A549 (cell line): ENCODE measurements around the gene CNOT3. TPM values are rescaled to one million over a fixed set of nuclear protein-coding genes. Genes with fewer than 3 reads are reported as not detected.

Experiments
- ATAC-seq, 2 experiments: fragments of 200-7000 bp in 1 of 2; fragments of >200 bp in 1 of 2; cut with Nextera tagmentation in 1 of 2; cut with Tn5 transposase in 1 of 2; 3 replicates each; pipeline versions ENCODE4 v1.8.0 to v1.9.1; 2018 to 2020; ENCODE audit warnings: mild to moderate bottlenecking in 1 of 2, moderate library complexity in 1 of 2
- CTCF ChIA-PET: fragments of 300-600 bp; sonication (Branson Sonifier 250); formaldehyde crosslinking; extraction: SDS; loops from one replicate; lab custom pipeline; 2021; ENCODE audit warnings: antibody characterized with exemption, inconsistent platforms; lab: Yijun Ruan, JAX
- POLR2A ChIA-PET: fragments of 350-600 bp; formaldehyde crosslinking; extraction: SDS; loops from one replicate; lab custom pipeline; 2021; ENCODE audit warnings: antibody characterized with exemption, inconsistent platforms; lab: Yijun Ruan, JAX
- DNase-seq, 2 experiments: peaks; one replicate each; pipeline versions ENCODE4 v3.0.0 to v3.0.0-alpha.2; 2011 to 2016; ENCODE audit warnings: low read depth in 1 of 2, low spot score in 1 of 2
- FAIRE-seq: peaks from 2 replicates; lab custom pipeline; 2011; peaks lifted over from hg19 to GRCh38; lab: Jason Lieb, UNC
- H3K27ac ChIP-seq, 2 experiments: fragments of >200 bp; sonication (Bioruptor Twin); formaldehyde crosslinking; 3 replicates each; pipeline ENCODE4 v1.5.1; 2016 to 2017
- H3K4me1 ChIP-seq: fragments of >200 bp; sonication (Bioruptor Twin); formaldehyde crosslinking; 3 replicates; pipeline ENCODE4 v1.6.1; 2016
- H3K4me2 ChIP-seq: fragments of >200 bp; sonication (Bioruptor Twin); formaldehyde crosslinking; 3 replicates; pipeline ENCODE4 v1.6.1; 2016
- H3K4me3 ChIP-seq: fragments of >200 bp; sonication (Bioruptor Twin); formaldehyde crosslinking; 3 replicates; pipeline ENCODE4 v1.5.1; 2016
- H3K9me3 ChIP-seq: fragments of >200 bp; sonication (Bioruptor Twin); formaldehyde crosslinking; 3 replicates; pipeline ENCODE4 v1.6.1; 2016
- ATOH8 ChIP-seq: fragments of 250-450 bp; sonication (Bioruptor Pico); IDR thresholded peaks from 2 replicates; pipeline ENCODE4 v1.5.0; 2020; ENCODE audit warnings: low read depth, mild to moderate bottlenecking, moderate library complexity
- BCL3 ChIP-seq: fragments of >200 bp; sonication (Bioruptor Twin); formaldehyde crosslinking; IDR thresholded peaks from 3 replicates; pipeline ENCODE4 v1.6.1; 2016
- CTCF ChIP-seq: fragments of >200 bp; sonication (Bioruptor Twin); formaldehyde crosslinking; IDR thresholded peaks from 3 replicates; pipeline ENCODE4 v1.5.1; 2016
- EP300 ChIP-seq, 2 experiments: fragments of >200 bp; sonication (Bioruptor Twin); formaldehyde crosslinking; IDR thresholded peaks; 2 replicates in 1 of 2; 3 replicates in 1 of 2; pipeline ENCODE4 v1.6.1; 2016 to 2017
- FOSB ChIP-seq: fragments of 250-450 bp; sonication (Bioruptor Pico); IDR thresholded peaks from 2 replicates; pipeline ENCODE4 v1.5.0; 2020; ENCODE audit warnings: mild to moderate bottlenecking, moderate library complexity
- HOXB13 ChIP-seq: fragments of 250-450 bp; sonication (Bioruptor Pico); IDR thresholded peaks from 2 replicates; pipeline ENCODE4 v1.5.0; 2020; ENCODE audit warnings: low read depth, mild to moderate bottlenecking, moderate library complexity
- HOXB5 ChIP-seq: fragments of 250-450 bp; sonication (Bioruptor Pico); IDR thresholded peaks from 2 replicates; pipeline ENCODE4 v1.5.0; 2020; ENCODE audit warnings: mild to moderate bottlenecking, moderate library complexity
- JUN ChIP-seq, 2 experiments: fragments of >200 bp; sonication (Bioruptor Twin); formaldehyde crosslinking; IDR thresholded peaks; 2 replicates in 1 of 2; 3 replicates in 1 of 2; pipeline ENCODE4 v1.6.1; 2016 to 2017
- MAX ChIP-seq: IDR thresholded peaks from 2 replicates; pipeline ENCODE4 v1.6.1; 2012
- MAZ ChIP-seq: fragments of 150-350 bp; IDR thresholded peaks from 2 replicates; pipeline ENCODE4 v1.6.1; 2014; ENCODE audit warnings: antibody characterized with exemption, low read depth, low read length, borderline replicate concordance
- NPAS2 ChIP-seq: fragments of 250-450 bp; sonication (Bioruptor Pico); IDR thresholded peaks from 2 replicates; pipeline ENCODE4 v1.8.0; 2022; ENCODE audit warnings: mild to moderate bottlenecking, moderate library complexity, borderline replicate concordance
- PBX3 ChIP-seq: IDR thresholded peaks from 2 replicates; pipeline ENCODE4 v1.6.1; 2012
- POLR2A ChIP-seq: IDR thresholded peaks from 2 replicates; pipeline ENCODE4 v1.6.1; 2012; ENCODE audit warnings: mild to moderate bottlenecking, low read length
- RARB ChIP-seq: fragments of 250-450 bp; sonication (Bioruptor Pico); IDR thresholded peaks from 2 replicates; pipeline ENCODE4 v1.8.0; 2021; ENCODE audit warnings: mild to moderate bottlenecking, moderate library complexity
- TFCP2L1 ChIP-seq: fragments of 250-450 bp; sonication (Bioruptor Pico); IDR thresholded peaks from 2 replicates; pipeline ENCODE4 v1.5.0; 2021; ENCODE audit warnings: mild to moderate bottlenecking
- ZSCAN20 ChIP-seq: fragments of 250-450 bp; sonication (Bioruptor Pico); IDR thresholded peaks from 2 replicates; pipeline ENCODE4 v1.8.0; 2022; ENCODE audit warnings: mild to moderate bottlenecking, moderate library complexity
- WGBS: methylation state at CpG from one replicate; pipeline ENCODE4 v1.1.6; 2017; ENCODE audit errors: missing lambda C conversion rate; 5-methylcytosine and 5-hydroxymethylcytosine counted together
- polyA plus RNA-seq, 4 experiments: library from polyadenylated mRNA; depleted of rRNA in 3 of 4; stranded (reverse); fragments of >200 nt; fragmentation: RNase III in 1 of 4; extraction: RNeasy Plus Mini Kit Qiagen cat#74134 plus additional on column Dnase treatment in 1 of 4; gene quantifications; 2 replicates in 3 of 4; 3 replicates in 1 of 4; pipeline ENCODE4 v1.2.3, GENCODE V29; 2011 to 2017
- TF ChIP-seq, protein P1 (sequence below): fragments of 200-600 bp; sonication (generic); IDR thresholded peaks from 2 replicates; pipeline ENCODE4 v1.6.1; 2016; ENCODE audit warnings: antibody characterized with exemption, mild to moderate bottlenecking, moderate library complexity
- TF ChIP-seq, protein P2 (sequence below): fragments of 450-650 bp; IDR thresholded peaks from 2 replicates; pipeline ENCODE4 v1.6.1; 2014; ENCODE audit warnings: antibody characterized with exemption

Gene CNOT3
- polyA plus RNA-seq, 2 of the 4 experiments (the other 2 are of a cell fraction), result 24.9 to 59.2 TPM

GRCh38 chr19:54196536-54196935, 59.0 kb downstream of the CNOT3 start:
- Histone ChIP-seq H3K4me1 (peaks cover 13% of the 10 kb centered on the region), H3K4me2 (no peak overlapping the region), H3K9me3 (no peaks in the 10 kb centered on the region), H3K27ac (no peak overlapping the region), H3K4me3 (no peak overlapping the region)
- WGBS, result 91% methylated on average over 7 of the region's 7 CpGs
- DNase-seq (no peak), FAIRE-seq (no peak), ATAC-seq (no peak)
- no peak for TF ChIP-seq HOXB13 (CRISPR knock-in tag)
- TF ChIP-seq MAX, result no peak
- TF ChIP-seq, protein P1, sequence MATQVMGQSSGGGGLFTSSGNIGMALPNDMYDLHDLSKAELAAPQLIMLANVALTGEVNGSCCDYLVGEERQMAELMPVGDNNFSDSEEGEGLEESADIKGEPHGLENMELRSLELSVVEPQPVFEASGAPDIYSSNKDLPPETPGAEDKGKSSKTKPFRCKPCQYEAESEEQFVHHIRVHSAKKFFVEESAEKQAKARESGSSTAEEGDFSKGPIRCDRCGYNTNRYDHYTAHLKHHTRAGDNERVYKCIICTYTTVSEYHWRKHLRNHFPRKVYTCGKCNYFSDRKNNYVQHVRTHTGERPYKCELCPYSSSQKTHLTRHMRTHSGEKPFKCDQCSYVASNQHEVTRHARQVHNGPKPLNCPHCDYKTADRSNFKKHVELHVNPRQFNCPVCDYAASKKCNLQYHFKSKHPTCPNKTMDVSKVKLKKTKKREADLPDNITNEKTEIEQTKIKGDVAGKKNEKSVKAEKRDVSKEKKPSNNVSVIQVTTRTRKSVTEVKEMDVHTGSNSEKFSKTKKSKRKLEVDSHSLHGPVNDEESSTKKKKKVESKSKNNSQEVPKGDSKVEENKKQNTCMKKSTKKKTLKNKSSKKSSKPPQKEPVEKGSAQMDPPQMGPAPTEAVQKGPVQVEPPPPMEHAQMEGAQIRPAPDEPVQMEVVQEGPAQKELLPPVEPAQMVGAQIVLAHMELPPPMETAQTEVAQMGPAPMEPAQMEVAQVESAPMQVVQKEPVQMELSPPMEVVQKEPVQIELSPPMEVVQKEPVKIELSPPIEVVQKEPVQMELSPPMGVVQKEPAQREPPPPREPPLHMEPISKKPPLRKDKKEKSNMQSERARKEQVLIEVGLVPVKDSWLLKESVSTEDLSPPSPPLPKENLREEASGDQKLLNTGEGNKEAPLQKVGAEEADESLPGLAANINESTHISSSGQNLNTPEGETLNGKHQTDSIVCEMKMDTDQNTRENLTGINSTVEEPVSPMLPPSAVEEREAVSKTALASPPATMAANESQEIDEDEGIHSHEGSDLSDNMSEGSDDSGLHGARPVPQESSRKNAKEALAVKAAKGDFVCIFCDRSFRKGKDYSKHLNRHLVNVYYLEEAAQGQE, result no peak
- no peak for TF ChIP-seq ZSCAN20 (CRISPR knock-in tag)
- TF ChIP-seq, protein P2, sequence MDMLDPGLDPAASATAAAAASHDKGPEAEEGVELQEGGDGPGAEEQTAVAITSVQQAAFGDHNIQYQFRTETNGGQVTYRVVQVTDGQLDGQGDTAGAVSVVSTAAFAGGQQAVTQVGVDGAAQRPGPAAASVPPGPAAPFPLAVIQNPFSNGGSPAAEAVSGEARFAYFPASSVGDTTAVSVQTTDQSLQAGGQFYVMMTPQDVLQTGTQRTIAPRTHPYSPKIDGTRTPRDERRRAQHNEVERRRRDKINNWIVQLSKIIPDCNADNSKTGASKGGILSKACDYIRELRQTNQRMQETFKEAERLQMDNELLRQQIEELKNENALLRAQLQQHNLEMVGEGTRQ, result no peak
- no peak for TF ChIP-seq BCL3
- no peak for TF ChIP-seq MAZ
- TF ChIP-seq JUN (IDR thresholded peaks at IDR 0.05), result no peak
- TF ChIP-seq PBX3, result no peak
- no peak for TF ChIP-seq RARB (CRISPR knock-in tag)
- TF ChIP-seq EP300 (IDR thresholded peaks at IDR 0.05), result no peak
- no peak for TF ChIP-seq HOXB5 (CRISPR knock-in tag)
- TF ChIP-seq FOSB, result no peak
- no peak for TF ChIP-seq NPAS2 (CRISPR knock-in tag)
- TF ChIP-seq TFCP2L1 (CRISPR knock-in tag), result no peak
- no peak for TF ChIP-seq POLR2A
- no peak for TF ChIP-seq CTCF
- TF ChIP-seq ATOH8, result no peak
- POLR2A ChIA-PET, result no interaction called here
- CTCF ChIA-PET, result interaction anchor here (0.9 to 1.4 kb wide), 3 partner anchors 36 to 70 kb away, joined by 3 to 5 read pairs (median 4); no protein-coding TSS in a partner anchor
